Activated CD8-positive, alpha-beta T cell treated with anti-CD3 and anti-CD28 coated beads for 36 hours (primary cell): ENCODE measurements around the gene VTCN1. TPM values are rescaled to one million over a fixed set of nuclear protein-coding genes. Genes with fewer than 3 reads are reported as not detected.

Experiments used
- ATAC-seq: fragments of 200-7000 bp; cut with Tn5 transposase; one replicate; pipeline ENCODE4 v1.10.0; 2021; ENCODE audit warnings: mild to moderate bottlenecking, moderate library complexity
- CTCF ChIA-PET: fragments of 350-600 bp; sonication (Branson Sonifier 250); formaldehyde crosslinking; loops from one replicate; lab custom pipeline; 2021; ENCODE audit warnings: antibody characterized with exemption; lab: Charles Lee
- POLR2A ChIA-PET: fragments of 350-600 bp; sonication (Branson Sonifier 250); formaldehyde crosslinking; loops from one replicate; lab custom pipeline; 2021; ENCODE audit warnings: antibody characterized with exemption; lab: Charles Lee
- DNase-seq: peaks from one replicate; pipeline ENCODE4 v3.0.0-alpha.2; 2020
- H3K27ac Mint-ChIP-seq: one replicate; pipeline ENCODE4 v1.8.0; 2021; ENCODE audit warnings: mild to moderate bottlenecking, mixed read lengths
- H3K27me3 Mint-ChIP-seq: one replicate; pipeline ENCODE4 v1.8.0; 2021; ENCODE audit warnings: mixed read lengths
- H3K36me3 Mint-ChIP-seq: one replicate; pipeline ENCODE4 v1.8.0; 2021; ENCODE audit warnings: low read depth, mixed read lengths
- H3K4me1 Mint-ChIP-seq: one replicate; pipeline ENCODE4 v1.8.0; 2021; ENCODE audit warnings: low read depth, mixed read lengths
- H3K4me3 Mint-ChIP-seq: one replicate; pipeline ENCODE4 v1.8.0; 2021; ENCODE audit warnings: mild to moderate bottlenecking, moderate library complexity, mixed read lengths
- H3K9me3 Mint-ChIP-seq: one replicate; pipeline ENCODE4 v1.8.0; 2021; ENCODE audit warnings: mixed read lengths
- CTCF ChIP-seq: fragments of 200-600 bp; IDR thresholded peaks from one replicate; pipeline ENCODE4 v1.8.0; 2022; ENCODE audit warnings: antibody characterized with exemption, mild to moderate bottlenecking
- intact Hi-C: fragments of 100-400 bp; cut with micrococcal nuclease; formaldehyde crosslinking; loops from one replicate; pipeline ENCODE4 v1.10.0; 2022
- total RNA-seq, 2 experiments: library from RNA; stranded (reverse); gene quantifications; one replicate each; pipeline ENCODE4 v1.2.3, GENCODE V29; 2021

Gene VTCN1
- total RNA-seq, 2 experiments from 2014 or later = not detected

- Mint-ChIP-seq H3K27me3 (peaks cover 12% of the 10 kb centered on the region), H3K4me3 (no peak overlapping the region), H3K4me1 (no peaks in the 10 kb centered on the region), H3K36me3 (no peaks in the 10 kb centered on the region), H3K9me3 (no peaks in the 10 kb centered on the region), H3K27ac (no peak overlapping the region)
- no peak for ATAC-seq
- POLR2A ChIA-PET = no interaction called here
- CTCF ChIA-PET = interaction anchor here (0.8 to 1.1 kb wide), 2 partner anchors 15 to 141 kb away, joined by 3 read pairs; no protein-coding TSS in a partner anchor
- intact Hi-C loops = no loop called here
- DNase-seq = no peak
- no peak for TF ChIP-seq CTCF
Measured at GRCh38 chr1:117143871-117144270, 66.9 kb downstream of the VTCN1 start.

GRCh38 chr1:117143172-117143571 is 67.6 kb downstream of the VTCN1 start:
- no peak for DNase-seq
- Mint-ChIP-seq H3K27me3 (peaks cover 12% of the 10 kb centered on the region), H3K9me3 (no peaks in the 10 kb centered on the region), H3K36me3 (no peaks in the 10 kb centered on the region), H3K4me3 (no peak overlapping the region), H3K4me1 (no peaks in the 10 kb centered on the region), H3K27ac (no peak overlapping the region)
- intact Hi-C loops = no loop called here
- ChIA-PET CTCF (interaction anchor here (0.8 to 1.1 kb wide), 2 partner anchors 14 to 141 kb away, joined by 3 read pairs; no protein-coding TSS in a partner anchor), POLR2A (interaction anchor here (1.5 kb wide), 1 partner anchor 12 kb away, joined by 3 read pairs; no protein-coding TSS in a partner anchor)
- ATAC-seq = no peak
- TF ChIP-seq CTCF = no peak

- no peaks in the 10 kb centered on the region for H3K9me3 Mint-ChIP-seq
- no peak overlapping the region for H3K4me3 Mint-ChIP-seq
- intact Hi-C loops = no loop called here
- ChIA-PET CTCF (interaction anchor here (1.1 kb wide), 1 partner anchor 13 kb away, joined by 8 read pairs; no protein-coding TSS in a partner anchor), POLR2A (interaction anchor here (1.5 kb wide), 1 partner anchor 13 kb away, joined by 3 read pairs; no protein-coding TSS in a partner anchor)
- DNase-seq (no peak), ATAC-seq (no peak)
- H3K4me1 Mint-ChIP-seq = no peaks in the 10 kb centered on the region
- H3K27me3 Mint-ChIP-seq = peaks cover 9% of the 10 kb centered on the region
- no peaks in the 10 kb centered on the region for H3K36me3 Mint-ChIP-seq
- no peak overlapping the region for H3K27ac Mint-ChIP-seq
- no peak for TF ChIP-seq CTCF
Measured at GRCh38 chr1:117142200-117142599, 68.5 kb downstream of the VTCN1 start.

GRCh38 chr1:117138561-117138960 is 72.2 kb downstream of the VTCN1 start:
- DNase-seq (no peak), ATAC-seq (no peak)
- H3K36me3 Mint-ChIP-seq = no peaks in the 10 kb centered on the region
- H3K4me1 Mint-ChIP-seq = no peaks in the 10 kb centered on the region
- ChIA-PET CTCF (interaction anchor here (1.0 to 1.1 kb wide), 2 partner anchors 9 to 615 kb away, joined by 3 to 4 read pairs; no protein-coding TSS in a partner anchor), POLR2A (no interaction called here)
- no peaks in the 10 kb centered on the region for H3K9me3 Mint-ChIP-seq
- no peak overlapping the region for H3K4me3 Mint-ChIP-seq
- no peak for TF ChIP-seq CTCF
- peaks cover 6% of the 10 kb centered on the region for H3K27me3 Mint-ChIP-seq
- intact Hi-C loops = no loop called here
- H3K27ac Mint-ChIP-seq = no peak overlapping the region

GRCh38 chr1:117138106-117138505 is 72.6 kb downstream of the VTCN1 start:
- H3K4me1 Mint-ChIP-seq = no peaks in the 10 kb centered on the region
- intact Hi-C loops = no loop called here
- no peak overlapping the region for H3K27ac Mint-ChIP-seq
- TF ChIP-seq CTCF = no peak
- H3K9me3 Mint-ChIP-seq = no peaks in the 10 kb centered on the region
- no peak for ATAC-seq
- ChIA-PET POLR2A (no interaction called here), CTCF (interaction anchor here (1.0 to 1.1 kb wide), 3 partner anchors 9 to 616 kb away, joined by 3 to 5 read pairs (median 4); no protein-coding TSS in a partner anchor)
- DNase-seq = no peak
- H3K4me3 Mint-ChIP-seq = no peak overlapping the region
- no peaks in the 10 kb centered on the region for H3K36me3 Mint-ChIP-seq
- H3K27me3 Mint-ChIP-seq = peaks cover 6% of the 10 kb centered on the region
